Raji (cell line): Measurements from ENCODE around the gene FAM3C.

Experiments used
- POLR2A ChIP-seq: IDR thresholded peaks from 2 replicates; pipeline ENCODE4 v1.6.1; 2011; ENCODE audit warnings: low read depth, low read length, control low read depth; ENCODE audit not compliant: insufficient read depth

Gene FAM3C

GRCh38 chr7:121303422-121304101, 92.5 kb downstream of the FAM3C start:
- TF ChIP-seq POLR2A = no peak

GRCh38 chr7:121302214-121302745, 93.8 kb downstream of the FAM3C start:
- TF ChIP-seq POLR2A = no peak

DNA sequence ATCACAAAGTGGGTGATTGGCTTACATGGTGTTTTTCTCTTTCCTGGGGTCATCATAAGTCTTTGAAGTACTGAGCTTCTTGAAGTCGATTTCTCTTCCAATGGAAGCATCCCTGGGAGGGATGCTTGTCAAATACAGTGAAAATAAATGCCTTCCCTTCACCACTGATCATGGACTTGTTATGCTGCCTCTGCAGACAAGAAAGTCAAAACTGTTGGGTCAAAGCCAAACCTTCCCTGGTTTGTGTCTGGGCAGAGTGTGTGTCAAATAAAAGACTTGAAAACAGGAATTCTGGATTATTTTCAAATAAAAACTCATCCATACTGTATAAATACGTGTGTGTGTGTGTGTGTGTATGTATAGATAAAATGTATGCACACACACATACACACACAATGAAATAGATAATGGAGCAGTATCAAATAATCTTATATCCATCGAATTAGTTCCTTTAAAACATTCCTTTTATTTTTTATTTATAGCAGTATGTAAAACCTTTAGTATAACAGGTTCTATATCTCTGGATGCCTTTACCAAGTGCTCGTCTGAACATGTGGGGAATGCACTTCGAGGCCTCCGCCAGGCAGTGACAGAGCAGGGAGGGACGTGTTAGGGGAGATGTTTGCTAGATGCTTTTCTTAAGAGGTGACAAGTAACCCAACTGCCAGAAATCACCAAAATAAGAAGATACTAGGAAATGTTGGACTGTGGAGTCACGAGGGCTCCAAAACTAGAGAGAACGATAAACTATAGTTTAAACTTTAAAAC, 94.5 kb downstream of the FAM3C start:
- no peak for TF ChIP-seq POLR2A

- no peak for TF ChIP-seq POLR2A
These were observed 95.3 kb downstream of the FAM3C start for GRCh38 chr7:121300685-121301420.
